HG03432 (cell line): ENCODE results near the gene ZNHIT1.

Experiments
- ATAC-seq: cut with Tn5 transposase; IDR thresholded peaks from one replicate; pipeline ENCODE4 v1.9.1; 2021; ENCODE audit warnings: mild to moderate bottlenecking, moderate library complexity; ENCODE audit not compliant: unreplicated experiment

ZNHIT1 gene

DNA sequence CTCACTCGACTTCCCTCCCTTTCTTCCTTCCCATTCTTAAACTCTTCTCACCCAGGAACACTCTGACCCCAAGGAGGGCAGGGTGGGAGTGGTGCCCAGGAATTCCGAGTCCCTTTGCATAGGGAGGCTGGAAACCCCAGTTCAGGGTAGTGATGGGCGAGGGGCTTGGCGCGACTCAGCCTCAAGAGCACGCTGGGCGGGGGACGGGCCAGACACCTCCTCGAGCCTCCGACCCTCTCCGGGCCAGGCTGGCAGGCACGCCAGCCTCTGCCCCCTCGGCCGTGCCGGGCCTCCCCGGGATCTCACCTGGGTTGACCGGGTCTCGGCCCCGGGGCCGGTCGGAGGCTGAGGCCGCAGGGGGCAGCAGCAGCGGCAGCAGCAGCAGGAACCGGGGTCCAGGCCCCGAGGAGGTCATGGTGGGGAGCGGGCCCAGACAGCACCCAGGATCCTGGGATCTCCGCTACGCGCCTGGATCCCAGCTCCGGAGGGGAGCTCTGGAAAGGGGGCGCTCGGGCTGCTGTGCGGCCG lies 1.0 kb upstream of the ZNHIT1 start:
- peak; percentile 25 for ATAC-seq

DNA sequence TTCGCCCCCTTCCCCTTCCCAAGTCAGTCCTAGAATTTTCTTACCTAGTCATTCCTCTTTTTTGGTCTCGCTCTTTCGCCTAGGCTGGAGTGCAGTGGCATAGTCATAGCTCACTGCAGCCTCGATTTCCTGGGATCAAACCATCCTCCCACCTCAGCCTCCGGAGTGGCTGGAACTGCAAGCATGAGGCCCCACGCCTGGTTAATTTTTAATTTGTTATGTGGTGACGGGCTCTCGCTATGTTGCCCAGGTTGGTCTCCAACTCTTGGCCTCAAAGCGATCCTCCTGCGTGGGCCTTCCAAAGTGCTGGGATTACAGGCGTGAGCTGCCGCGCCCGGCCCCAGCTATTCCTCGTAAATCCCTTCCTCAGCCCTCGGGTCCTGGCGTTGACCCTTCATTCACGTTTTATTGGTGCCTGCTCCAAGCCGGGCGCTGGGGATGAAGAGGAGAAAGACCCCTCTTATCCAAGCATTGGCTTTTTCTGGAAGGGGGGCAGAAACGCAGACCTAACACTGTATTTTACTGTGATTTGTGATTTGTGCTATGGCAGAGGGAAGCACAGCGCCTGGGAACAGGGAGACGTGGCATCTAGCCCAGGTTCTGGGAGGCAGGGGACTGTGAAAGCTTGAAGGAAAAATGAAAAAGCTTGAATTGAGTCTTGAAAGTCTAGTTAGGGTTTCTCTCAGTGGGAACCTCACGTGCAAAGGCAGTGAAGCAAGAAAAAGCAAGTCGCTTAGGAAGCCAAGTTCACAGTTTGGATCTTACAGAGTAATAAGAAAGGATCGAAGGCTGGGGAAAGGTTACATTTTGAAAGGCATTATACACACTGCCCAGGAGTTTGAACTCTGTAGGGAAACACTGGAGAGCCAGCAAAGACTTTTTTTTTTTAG lies 516 bp downstream of the ZNHIT1 start:
- peak; percentile 3 for ATAC-seq

DNA sequence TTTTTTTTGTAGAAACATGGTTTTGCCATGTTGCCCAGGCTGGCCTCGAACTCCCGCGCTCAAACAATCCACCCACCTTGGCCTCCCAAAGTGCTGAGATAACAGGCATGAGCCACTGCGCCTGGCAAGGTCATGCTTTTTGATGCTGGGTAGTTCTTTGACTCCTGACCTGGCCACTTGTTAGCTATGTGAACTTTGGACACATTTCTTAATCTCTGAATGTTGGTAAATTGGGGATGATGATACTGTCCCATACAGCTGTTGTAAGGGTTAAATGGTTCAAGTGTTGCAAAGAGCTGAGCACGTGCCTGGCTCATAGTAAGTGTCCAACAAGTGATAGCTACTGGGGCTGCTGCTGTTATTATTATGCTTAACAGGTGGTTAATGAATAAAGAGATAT lies 2.3 kb downstream of the ZNHIT1 start:
- no peak for ATAC-seq

DNA sequence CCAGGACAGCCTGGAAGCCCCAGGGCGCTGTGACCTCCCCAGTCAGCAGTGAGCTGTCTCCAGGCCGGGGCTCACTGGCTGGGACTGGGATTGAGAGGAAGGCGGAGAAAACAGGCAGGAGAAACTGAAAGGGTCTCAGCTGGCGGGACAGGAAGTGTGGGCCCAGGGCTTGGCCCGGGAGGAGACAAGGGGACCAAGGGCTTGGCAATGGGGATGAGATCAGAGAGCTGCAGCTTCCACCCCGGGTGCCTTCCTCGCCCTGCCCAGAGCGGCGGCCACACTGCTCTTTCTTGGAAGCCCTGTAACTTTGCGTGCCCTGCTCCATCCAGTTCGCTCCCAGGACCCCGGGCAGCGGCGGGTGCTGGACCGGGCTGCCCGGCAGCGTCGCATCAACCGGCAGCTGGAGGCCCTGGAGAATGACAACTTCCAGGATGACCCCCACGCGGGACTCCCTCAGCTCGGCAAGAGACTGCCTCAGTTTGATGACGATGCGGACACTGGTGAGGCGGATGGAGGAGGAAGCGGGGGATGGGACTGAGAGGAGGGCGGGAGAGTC lies 4.4 kb downstream of the ZNHIT1 start:
- ATAC-seq = no peak

DNA sequence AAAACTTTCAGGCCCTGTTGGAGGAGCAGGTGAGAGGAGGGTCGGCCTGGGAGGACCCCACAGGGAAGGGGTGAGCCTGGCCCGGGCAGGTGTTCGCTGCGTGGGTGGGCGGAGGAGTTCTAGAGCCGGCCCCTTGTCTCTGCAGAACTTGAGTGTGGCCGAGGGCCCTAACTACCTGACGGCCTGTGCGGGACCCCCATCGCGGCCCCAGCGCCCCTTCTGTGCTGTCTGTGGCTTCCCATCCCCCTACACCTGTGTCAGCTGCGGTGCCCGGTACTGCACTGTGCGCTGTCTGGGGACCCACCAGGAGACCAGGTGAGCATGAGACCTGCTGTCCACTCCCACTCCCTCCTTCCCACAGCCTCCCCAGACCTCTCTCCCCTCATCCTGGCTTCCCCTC lies 5.6 kb downstream of the ZNHIT1 start:
- no peak for ATAC-seq

DNA sequence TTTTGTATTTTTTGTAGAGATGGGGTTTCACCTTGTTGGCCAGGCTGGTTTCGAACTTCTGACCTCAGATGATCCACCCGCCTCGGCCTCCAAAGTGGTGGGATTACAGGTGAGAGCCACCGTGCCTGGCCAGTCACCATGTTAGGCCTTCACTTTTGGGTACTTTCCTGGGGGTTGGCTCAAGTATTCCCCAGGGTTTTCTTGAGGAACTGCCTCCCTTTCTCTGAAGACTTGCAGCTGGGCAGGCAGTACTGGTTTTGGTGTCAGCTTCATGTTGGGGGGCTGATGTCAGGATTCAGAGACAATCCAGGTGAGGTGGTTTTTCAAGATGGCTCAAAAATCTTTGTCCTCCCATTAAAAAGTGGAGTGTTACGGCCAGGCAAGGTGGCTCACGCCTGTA lies 7.7 kb downstream of the ZNHIT1 start:
- no peak for ATAC-seq

DNA sequence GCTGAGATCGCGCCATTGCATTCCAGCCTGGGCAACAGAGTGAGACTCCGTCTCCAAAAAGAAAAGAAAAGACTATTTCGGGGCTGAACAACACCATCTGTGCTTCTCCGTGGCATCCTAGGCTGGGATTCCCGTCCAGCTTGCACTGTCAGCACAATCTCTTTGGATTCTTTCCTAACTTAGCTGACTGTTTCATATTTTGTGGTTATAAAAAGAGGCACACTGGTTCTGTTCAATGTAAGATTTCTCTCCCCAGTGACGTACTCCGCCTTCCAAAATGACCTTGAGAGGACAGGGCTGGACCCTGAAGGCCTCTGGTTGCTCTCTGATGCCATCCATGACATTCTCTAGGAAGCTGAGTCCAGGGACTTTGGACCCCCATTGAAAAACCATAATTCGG lies 8.8 kb downstream of the ZNHIT1 start:
- no peak for ATAC-seq

DNA sequence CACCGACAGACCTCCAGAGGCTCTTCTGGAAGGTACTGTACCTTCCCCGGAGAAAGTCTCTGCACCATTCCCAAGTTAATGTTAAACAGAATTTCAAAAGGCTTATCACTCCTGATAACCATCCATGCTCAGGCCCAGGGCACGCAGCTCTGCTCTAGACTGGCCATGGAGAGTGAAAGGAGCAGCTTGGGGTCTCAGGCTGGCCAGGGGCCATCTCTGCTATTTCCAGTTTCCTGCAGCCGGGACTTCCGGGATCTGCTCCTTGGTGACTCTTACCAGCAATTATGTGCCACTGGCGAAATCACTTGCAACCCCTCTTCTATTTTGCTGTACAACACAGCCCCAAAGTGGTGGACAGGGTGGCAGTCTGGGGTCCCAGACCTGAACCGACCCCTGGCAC lies 13.7 kb downstream of the ZNHIT1 start:
- ATAC-seq = no peak

DNA sequence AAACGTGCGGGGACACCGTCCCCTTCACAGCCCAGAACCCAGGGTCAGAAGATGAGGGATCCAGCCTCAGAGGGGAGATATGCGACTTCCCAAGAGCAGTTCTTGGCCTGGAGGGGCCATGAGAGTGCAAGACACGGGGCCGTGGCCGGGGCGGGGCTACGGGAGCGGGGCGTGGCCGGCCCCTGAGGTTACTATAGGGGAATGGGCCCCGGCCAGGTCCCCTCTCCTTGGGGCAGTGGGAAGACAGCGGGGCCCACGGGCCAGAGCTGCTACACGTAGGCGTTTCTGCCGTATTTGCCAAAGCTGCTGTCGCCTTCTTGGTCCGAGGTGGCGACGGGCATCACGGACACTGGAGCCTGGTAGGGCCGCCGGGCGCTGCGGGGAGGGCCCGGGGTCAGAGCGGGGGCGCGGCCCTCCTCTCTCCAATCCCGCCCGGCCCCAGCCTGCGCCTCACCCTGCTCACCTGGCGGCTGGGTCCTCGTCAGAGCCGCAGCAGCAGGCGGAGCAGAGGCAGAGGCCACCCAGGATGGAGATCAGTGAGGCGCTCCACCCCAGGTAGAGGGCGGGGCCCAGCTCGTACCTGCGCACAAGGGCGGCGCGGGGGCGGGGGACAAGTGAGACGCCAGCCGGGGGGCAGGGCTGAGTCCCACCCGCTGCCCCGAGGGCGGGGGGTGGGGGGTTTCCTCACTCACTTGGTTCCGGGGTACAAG lies 14.3 kb downstream of the ZNHIT1 start:
- no peak for ATAC-seq

DNA sequence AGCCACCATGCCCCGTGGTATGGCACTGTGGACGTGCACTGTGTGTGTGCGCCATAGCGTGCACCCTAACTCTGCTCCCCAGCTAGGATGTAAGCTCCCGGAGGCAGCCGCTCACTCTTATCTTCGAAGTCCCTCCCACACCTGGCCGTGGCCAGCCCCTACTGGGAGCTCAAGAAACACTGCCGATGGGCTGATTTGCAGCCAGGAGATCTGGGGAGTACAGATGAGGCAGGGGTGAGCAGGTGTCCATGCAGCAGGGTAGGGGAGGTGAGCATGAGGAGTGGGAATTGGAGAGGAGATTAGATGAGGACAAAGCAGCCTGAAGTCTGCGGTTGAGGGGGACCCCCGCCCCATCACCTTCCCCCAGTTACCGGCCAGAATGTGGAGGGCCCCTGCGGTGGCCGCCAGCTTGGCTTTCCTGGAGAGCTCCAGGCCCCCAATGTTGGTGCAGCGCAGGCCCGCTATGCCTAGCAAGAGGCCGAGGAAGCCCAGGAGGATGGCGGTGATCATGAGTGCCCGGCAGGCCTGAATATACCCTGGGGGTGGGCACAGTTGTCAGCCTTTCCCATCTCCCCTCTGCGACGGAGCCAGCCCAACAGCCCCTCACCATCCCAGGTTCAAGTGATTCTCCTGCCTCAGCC lies 16.1 kb downstream of the ZNHIT1 start:
- no peak for ATAC-seq

DNA sequence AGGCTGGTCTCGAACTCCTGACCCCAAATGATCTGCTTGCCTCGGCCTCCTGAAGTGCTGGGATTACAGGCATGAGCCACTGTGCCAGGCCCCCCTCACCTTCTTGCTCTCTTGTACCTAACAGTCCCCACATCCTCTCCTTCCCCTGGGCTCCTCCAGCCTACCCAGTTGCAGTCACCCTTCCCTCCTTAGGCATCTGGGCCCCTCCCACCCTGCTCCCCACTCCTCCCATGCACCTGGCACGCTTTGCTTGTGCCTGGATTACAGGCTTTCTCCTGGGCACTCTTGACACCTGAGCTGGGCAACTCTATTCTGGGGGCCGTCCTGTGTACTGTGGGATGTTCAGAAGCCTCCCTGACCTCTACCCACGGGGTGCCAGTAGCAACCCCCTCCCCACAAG lies 16.7 kb downstream of the ZNHIT1 start:
- no peak for ATAC-seq

DNA sequence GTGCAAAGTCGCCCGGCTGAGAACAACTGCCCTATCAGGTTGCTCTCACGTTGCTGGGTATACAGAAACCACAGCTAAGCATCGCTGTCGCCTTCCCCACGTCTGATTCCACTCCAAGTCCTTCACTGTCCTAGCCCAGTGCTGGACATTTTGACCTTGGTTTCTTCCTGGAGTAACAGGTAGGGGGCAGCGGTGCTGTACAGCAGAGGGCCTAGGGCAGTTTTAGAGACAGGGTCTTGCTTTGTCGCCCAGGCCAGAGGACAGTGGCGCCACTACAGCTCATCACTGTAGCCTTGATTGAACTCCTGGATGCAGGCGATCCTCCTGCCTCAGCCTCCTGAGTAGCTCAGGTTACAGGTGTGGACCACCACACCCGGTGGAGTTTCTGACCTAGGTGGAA lies 17.1 kb downstream of the ZNHIT1 start:
- ATAC-seq = no peak

DNA sequence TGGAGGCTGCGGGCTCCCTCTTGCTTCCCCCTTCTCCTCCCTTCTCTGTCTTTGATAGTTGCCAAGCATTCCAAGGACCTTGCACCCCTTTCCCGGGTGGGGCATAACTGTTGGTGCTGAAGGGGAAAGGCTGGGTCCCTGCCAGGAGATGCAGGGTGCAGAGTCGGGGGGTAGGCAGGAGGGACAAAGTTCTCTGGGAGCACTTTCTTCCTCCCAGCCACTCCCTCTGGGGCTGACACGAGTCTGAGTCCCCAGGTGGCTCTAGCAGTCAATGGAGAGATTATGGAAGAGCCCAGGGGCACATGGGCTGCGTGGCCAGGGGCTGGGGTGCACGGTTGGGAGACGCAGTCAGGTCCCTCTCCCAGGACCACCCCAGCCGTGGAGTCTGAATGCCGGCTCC lies 17.6 kb downstream of the ZNHIT1 start:
- no peak for ATAC-seq

DNA sequence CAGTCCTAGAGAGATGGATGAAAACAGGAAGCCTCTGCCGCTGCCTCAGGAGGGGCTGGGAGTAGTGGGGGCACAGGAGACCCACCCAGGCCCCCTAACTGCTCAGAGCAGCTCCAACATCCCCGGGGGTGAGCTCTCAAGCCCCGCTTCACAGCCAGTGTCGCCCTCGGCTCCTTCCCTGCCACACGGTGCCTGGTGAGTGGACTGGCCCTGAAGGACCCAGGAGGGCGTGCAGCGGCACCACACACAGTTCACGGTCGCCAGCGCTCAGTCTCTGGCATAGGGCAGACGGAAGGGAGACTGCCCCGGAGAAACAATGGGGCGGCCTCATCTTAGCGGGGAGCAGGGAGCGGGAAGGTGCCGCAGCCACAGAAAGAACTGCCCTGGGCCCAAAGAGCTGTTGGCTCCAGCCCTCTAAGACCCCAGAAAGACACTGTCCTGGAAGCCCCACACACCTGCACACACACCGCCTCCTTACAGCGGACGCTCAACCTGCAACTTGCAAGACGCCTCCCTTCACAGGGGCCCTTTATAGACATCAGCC lies 18.4 kb downstream of the ZNHIT1 start:
- ATAC-seq = no peak

DNA sequence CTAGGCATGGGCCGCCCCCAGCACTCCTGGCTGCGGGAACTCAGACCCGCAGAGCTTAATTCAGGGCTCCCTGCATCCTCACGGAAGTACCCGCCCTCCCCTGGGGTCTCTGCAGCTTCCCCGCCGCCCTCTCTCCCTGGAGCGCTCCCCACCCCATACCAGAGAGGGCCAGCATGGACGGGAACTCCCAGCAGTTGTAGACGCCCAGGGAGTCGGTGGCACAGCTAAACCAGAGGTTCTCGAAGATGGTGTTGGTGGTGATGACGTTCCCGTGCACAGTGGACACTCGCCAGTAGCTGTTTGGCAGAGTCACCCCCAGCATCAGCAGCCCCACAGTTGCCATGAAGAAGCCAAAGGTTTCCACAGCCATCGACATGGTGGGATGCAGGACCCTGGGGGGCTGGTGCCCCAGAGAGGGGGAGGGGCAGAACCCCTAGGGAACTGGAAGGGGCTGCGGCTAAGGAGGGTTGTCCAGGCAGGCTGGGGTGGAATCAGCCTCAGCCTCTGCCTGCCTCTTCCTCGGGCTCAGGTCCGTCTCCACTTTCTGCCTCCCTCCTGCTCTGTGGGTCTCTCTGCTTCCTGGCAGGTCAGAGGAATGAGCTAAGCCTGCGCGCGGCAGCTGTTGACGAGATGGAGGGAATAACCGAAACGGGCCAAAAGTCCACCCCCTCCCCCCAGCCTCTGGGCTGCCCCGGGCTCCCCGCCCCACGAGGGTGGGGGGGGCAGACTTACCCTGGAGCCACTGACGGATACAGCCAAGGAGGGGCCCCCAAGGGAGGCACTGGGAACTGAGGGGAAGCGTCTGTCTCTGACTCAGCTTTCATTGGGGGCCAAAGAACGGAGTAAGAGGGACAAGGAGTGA lies 19.5 kb downstream of the ZNHIT1 start, which contains the start of gene CLDN15:
Gene CLDN15 (minus strand): TSS at position 597 of the 862 bp plus-strand sequence. CDS start 221 bp downstream, at position 376.
- no peak for ATAC-seq

DNA sequence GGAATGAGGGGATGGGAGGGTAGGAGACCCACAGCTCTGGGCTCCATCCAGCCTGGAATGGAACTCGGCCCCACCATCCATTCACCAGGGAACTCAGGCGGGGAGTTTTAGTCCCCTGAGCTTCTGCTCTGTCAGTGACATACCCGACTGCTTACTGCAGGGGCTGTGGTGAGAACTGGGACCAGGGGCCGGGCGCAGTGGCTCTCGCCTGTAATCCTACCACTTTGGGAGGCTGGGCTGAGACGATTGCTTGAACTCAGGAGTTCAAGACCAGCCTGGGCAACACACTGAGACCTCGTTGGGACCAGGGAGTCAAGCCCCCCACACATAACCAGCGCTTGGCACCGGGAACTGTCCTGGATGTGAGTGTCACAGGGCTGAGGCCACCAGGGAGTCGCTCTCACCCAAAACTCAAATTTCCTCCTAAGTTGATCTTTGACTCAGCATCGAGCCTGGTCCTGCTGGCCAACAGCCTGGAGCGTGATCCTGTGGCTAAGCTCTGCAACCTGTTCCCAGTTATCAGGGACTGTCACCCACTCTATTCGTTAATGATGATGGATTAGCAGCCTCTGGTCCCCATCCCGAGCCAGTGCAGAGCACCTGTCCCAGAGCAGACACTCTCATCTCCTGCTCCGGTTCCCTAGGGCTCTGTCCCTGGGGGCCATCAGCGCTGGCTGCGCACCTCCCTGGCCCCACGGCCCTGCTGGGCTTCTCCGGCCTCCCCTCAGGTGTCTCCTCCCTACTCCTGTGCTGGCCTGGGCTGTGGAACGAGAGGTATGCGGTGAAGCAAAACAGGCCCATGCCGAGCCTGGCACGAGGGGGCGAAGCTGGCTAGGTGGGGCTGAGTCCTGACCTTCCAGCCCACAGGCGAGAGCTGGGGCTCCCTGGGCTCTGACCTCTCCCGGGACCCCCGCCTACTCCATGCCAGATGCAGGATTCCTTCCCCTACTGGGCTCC lies 20.5 kb downstream of the ZNHIT1 start:
- no peak for ATAC-seq

DNA sequence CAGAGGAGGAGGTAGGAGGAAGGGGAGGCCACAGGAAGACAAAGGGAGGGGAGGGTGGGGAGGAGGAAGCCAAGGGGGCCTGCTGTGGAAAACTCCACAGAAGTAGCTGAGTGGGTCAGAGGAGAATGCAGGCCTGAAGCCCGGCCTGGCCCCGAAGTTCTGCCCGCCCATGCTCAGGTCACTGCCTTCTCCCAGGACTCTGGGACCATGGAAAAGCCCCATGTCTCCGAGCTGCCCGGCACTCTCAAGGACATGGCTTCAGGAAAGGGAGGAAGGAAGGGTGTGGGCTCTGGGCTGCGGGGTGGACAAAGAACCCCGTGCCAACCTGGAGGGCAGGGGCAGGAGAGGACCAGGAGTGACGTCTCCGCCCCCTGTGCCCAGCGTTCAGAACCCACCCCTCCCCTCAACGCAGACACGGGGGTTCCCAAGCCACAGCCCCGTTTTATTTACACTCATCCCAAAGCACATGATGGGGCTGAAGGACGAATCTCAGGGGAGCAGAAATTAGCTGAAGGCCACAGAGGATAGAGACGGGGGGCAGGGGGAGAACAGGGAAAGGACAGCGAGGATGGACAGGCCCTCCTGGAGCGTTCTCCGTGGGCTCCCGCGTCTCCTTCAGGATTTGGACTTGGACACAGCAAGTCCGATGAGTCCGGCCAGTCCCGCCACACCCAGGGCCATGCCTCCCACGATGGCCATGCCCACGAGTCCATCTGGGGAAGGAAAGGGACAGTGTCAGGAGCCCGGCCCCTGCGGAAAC lies 21.4 kb downstream of the ZNHIT1 start:
- ATAC-seq = no peak

DNA sequence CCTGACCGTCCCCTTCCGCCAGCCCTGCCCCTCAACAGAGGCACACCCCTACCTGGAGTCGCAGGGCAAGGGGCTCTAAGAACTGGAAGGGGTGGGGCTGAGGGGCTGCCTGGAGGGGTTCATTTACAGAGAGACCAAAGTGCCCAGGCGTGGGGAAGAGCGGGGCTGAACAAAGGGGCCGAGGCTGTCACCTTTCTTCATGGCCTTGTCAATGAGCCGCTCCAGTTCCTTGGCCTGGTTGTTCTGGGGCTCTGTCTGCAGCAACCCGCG lies 21.9 kb downstream of the ZNHIT1 start:
- ATAC-seq = no peak
